Stimulated activated CD8-positive, alpha-beta memory T cell treated with anti-CD3 and anti-CD28 coated beads, Interleukin-2, amount 100 ng/mL, for 1 hour (primary cell): Measurements from ENCODE around the gene ZFAND3.

Source experiments
- DNase-seq, 2 donors: peaks; one replicate each; pipeline ENCODE4 v3.0.0-alpha.2; 2020; ENCODE audit warnings: low read depth in 2 of 2

ZFAND3 gene

DNA sequence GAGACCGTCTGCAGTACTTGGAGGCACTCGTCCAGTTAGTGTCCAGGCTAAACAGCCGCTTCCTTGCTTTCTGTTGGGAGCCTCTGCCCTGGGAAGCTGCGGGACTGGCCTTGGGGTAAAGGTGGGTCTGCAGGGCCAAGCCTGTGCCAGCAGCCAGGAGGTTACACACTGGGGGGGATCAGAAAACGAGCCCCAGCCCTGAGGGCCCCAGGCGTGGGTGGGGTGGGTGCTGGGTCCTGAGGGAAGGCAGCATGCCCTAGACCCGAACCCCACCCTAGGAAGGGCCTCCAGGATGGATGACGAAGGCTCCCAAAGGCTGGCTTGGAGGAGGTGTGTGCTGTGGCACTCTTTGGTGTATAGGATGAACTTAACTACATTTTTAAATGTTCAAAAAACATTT lies 335.2 kb downstream of the ZFAND3 start:
- DNase-seq = no peak

DNA sequence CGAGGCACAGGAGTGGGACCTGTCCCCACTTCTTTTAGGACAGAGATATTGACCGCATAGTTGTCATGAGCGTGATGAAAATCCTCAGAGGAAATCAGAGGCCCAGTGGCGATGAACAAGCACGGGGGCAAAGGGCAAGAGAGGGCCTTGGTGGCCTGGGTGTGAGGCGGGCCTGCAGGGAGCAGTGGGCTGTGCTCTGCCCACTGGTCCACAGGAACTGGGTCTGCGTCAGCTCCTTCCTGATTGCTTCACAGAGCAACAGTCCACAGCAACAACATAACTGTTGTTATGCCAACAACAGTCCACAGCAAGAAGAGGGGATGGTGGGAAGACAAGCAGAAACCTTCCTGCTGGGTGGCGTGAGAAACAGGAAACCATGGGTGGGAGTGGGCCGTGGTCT lies 335.6 kb downstream of the ZFAND3 start:
- no peak for DNase-seq

DNA sequence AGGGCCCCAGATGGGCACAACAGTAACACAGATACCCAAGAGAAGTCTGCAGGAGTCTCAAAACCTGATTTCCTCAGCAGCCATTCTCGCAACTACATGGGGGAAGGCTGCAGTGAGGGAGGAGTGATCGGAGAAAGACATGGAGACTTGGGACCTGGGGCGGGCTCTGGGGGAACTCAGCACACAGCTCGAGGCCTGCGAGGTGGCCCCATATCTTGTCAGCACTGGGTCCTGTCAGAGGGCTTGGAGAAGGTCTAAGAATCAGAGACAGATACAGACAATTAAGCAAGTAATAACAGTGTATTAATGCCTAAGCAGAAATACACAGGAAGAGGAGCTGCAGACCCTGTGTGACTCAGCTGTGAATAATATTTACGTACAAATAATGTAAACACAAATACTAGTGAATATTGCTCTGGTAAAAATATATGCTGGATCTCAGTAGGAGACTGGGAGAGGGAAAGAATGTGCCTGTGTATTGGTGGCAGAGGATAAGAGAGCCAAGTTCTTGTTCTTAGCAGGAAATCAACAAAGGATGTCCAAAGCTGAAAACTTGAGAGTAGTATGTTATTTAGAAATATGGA lies 336.2 kb downstream of the ZFAND3 start:
- DNase-seq = no peak

DNA sequence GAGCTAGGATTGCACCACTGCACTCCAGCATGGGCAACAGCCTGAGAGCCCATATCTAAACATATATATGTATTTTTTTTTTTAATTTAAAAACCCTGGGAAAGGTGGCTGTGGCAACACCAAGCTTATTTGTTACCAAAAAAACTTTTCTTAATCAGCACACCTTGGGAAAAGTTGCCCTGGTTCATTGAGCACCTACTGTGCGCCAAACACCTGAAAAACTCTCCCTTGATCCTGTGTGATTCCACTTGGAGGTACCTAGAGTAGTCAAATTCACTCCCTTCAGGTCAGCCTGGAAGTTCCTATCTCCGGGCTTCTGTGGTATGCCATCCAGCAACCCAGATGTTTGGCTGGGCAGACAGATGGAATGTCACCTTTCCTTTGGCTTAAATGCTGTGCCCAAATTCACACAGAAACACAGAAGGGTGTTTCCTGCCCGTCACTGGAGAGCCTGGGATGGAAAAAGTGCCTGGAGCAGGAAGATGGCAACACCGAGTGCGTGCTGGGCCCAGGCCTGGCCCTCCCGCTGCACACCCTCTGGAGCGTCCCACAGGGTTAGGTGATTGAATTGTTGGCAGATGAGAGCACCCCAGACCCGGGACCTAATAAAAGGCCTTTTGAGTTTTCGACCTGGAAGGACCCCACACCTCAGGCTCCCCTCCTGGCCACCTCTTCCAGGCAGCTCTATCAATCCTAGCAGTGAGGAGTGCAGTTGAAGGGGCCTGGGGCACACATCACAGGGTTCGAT lies 337.5 kb downstream of the ZFAND3 start:
- no peak for DNase-seq

DNA sequence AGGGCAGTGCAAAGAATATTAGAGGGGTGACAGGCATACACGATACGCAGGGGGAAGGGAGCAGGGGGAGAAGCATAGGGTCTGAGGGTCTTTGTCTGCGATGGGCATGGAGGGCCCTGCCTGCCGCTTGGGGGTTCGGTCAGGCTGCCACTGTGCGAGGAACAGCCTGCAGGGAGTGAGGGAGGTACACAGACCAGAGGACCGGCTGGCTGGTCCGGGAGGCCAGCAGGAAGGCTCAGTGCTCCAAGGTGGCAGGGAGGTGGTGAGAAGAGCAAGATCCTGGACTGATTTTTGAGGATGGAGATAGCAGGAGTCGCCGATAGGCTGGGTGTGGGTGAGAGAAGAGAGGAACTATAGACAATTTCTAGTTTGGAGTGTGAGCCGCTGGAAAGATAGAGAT lies 338.4 kb downstream of the ZFAND3 start:
- DNase-seq = no peak

DNA sequence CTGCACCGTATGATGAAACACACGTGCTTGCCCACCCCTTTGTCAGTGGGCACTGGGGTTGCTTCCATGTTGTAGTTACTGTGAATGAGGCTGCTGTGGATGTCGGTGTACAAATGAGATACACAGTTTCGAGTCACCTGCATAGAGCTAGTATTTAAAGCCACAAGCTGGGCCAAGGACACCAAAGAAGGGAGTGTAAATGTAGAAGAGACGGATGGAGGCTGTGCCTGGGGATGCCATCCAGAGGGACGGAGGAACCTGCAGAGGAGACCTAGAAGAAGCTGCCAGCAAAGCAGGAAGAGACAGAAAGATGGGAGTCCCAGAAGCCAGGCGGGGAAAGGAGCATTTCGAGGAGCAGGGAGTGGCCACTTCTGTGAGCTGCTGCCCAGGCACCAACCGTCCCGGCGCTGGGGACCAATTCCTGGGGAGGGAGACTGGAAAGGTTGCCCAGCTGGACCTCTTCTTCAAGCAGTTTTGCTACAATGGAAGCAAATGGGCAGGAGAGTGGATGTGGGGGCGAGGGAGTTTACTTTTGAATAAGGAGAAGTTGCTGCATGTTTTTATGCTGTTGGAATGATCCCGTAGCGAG lies 339.3 kb downstream of the ZFAND3 start:
- no peak for DNase-seq

DNA sequence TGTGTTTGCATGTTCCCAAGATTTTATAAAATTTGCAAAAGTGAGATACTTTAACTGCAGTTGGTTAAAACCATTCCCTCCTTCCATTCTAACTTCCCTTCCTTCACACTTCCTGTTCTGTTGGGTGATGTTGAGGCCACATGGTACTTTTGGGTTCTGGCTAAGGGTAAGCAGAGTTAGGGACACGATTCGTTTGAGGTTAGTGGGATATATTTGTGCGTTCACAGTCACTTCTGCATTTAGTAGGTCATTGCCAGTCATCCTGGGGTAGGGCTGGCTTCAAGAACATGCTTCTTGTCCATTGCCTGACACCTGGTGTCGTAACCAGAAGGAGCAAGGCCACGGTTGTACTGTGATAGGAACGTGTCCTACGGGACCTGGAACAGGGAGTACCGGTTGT lies 340.1 kb downstream of the ZFAND3 start:
- DNase-seq = no peak

DNA sequence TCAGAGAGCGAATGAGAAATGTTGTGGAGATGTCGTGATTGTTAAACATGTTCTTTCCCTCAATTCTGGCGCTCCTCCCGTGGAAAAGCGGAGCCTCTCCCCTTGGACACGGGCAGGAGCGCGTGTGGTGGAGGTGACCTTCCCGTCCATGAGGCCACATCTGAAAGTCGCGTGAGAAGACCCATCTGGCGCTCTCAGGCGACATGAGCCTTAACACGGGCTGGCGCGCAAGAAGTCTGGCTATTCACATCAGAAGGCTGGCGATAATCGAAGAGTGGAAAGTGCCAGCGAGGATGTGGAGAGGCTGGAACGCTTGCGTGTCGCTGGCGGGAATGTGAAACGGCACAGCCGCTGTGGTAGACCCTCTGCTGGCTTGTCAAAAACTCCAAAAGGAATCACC lies 341.3 kb downstream of the ZFAND3 start:
- DNase-seq = no peak

DNA sequence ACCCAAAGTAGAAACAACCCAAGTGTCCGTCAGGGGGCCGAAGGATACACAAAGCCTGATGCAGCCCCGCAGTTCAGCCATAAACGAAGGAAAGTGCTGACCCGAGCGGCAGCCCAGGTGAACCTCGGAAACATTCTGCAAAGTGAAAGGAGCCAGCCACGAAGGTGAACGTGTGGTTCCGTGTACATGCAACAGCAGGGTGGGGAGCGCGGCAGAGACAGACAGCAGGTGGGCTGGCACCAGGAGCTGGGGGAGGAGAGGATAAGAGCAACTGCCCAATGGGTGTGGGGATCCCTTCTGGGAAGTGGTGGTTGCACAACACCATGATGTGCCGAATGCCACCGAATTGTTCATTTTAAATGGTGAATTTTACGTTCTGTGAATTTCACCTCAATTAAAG lies 341.8 kb downstream of the ZFAND3 start:
- DNase-seq = no peak

DNA sequence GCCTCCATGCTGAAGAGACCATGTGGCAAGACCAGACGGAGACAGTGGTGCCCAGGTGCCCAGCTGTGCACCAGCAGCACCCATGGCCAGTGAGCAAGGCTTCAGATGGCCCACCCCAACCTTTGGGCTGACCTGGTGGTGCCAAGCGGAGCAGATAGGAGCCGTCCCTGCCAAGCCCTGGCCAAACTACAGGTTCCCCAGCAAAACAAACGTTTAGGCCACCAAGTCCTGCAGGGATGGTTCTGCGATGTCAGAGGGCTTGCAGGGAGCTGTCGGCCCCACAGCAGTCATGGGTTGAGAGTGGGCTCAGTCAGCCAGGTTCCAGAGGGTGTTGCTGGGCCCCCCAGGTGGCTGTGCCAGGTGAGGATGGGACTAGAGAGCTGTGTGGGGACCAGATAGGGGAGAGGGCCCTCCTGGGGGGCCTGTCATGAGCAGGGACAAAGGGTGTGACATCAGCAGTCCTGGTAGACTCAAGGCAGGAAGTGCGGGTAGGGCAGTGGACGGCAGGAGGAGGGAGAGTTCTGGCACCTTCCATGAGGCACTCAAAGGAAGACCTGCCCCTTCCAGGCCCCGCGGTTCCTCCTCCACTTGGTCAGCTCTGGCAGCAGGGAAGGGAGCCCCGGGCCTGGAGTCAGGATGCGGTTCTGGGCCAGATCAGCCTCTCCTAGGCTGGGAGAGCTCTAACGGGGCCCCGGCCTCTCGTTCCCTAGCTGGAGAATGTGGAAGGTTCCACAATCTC lies 342.4 kb downstream of the ZFAND3 start:
- no peak for DNase-seq

DNA sequence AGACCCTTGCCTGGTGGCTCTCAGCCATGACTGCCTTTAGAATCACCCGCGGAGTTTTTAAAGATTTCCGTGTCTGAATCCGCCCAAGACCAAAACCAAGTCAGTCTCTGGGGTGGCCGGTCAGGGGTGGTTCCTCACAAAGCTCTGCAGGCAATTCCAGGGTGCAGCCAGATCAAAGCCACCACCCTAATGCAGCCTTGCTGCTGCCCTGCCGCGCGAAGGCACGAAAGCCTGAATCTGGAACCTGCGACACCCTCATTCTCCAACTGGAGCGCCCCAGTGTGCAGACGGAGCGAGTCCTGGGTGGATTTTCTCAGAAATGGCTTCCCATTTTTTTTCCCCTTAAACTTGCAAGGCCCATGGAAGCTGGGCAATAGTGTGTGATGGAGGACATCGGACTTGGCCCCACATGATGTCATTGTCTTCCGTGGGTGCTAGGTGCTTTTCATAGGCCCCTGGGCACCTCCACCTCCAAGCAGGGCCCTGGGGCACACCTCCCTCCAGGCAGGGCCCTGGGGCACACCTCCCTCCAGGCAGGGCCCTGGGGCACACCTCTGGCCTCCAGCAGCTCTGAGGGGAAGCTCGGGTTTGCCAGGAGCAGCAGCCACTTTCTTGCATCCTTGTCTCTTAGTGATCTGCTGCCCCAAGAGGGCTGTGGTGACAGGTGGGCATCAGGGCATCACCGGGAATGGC lies 343.1 kb downstream of the ZFAND3 start:
- no peak for DNase-seq

DNA sequence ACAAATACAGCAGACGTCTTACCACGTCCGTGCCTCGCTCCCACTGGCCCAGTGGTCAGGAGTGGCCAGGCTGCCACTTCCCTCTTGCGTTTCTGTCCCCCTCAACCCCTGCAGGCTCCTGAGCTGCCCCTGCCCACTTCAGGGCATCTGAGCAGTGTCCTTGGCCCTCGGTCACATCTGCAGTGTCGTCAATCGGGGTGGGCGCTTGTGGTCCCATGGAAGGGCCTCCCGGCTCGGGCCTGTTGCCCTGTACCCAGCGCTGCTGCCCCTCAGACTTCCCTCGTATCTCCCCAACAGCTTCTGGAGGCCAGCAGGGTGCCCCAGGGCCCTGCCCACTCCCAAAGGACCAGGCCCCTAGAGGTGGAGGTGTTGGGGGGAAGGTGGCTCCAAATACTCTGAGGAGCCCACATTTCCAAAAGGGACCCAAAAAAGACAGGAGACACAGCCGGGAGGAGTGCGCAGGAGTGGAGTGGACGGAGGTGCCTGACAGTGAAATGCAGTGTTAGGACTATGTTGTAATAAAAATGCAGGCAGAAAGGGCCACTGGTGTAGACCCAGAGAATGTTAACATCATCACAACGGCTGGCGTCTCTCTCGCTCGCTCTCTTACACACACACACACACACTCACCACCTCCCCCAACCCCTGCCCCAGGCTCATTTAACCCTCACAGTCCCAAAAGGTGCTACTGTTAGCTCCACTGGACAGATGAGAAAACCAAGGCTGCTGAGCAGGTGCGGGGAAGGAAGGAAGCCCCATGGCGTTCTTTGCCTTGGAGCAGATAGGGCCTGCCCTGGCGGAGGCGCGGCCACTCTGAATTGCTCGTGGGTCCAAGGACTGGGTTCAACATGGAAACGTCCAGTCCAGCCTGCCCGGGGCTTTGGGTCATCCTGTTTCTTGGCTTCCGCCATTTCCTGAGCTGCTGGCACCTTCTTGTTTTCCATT lies 343.9 kb downstream of the ZFAND3 start:
- no peak for DNase-seq

DNA sequence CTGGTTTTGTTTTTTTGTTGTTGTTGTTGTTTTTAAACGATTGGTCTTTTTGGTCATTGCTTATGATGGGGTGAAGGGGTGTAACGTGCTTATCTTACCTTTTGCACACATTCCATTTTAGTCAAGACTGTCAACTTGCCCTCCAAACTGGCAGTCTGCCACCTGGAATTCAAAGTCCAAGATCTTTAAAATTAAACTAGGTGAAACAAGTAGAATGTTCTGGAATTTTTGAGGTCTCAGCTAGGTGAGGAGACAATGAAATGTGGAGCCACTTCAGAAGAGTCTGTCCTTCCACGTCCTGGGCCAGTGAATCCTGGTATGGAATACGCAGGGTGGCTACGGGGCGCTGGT lies 344.6 kb downstream of the ZFAND3 start:
- no peak for DNase-seq

DNA sequence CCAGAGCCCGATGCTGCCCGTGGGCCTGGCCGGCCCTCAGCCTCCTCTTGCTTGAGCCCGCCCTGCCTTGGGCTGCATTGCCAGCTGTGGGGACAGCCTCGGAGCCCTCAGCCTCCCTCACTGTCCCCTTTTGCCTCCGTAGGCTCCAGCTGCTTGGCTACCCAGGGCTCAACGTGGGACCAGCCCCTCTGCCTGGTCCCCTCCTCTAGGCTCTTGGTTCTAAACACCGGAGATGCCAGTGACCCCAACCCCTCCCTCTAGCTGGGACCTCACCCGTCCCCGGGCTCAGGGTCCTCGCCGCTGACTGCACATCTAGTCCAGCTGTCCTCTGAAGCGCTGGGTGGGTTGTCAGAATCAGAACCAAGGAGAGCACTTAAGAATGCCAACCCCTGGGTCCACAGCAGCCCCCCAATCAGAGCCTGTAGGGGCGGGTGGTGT lies 345.2 kb downstream of the ZFAND3 start:
- no peak for DNase-seq

DNA sequence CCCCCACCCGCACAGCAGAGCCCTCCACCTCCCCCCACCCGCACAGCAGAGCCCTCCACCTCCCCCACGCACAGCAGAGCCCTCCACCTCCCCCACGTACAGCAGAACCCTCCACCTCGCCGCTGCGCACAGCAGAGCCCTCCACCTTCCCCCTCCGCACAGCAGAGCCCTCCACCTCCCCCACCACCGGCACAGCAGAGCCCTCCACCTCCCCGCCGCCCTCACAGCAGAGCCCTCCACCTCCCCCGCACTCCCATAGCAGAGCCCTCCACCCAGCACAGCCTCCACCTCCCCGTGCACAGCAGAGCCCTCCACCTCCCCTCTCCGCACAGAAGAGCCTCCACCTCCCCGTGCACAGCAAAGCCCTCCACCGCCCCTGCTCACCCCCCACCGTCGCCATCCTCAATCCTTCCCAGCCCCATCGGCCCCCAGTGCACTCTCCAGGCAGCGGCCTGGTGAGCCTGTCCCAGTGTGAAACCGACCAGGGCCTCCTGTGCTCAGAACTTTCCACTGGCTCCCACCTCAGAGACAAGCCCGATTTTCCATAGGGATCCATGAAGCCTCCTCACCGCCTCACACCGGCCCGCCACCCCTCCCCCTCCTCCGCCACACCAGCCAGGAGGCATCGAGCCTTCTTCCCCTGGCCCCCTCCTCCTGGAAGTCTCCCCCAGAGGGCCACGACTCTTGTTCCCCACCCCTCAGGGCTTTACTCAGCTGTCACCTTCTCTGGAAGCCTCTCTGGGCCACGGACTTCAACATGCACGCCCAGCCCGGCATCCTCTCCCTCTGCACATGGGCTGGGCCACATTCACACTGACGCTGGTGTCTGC lies 347.1 kb downstream of the ZFAND3 start:
- DNase-seq = no peak

DNA sequence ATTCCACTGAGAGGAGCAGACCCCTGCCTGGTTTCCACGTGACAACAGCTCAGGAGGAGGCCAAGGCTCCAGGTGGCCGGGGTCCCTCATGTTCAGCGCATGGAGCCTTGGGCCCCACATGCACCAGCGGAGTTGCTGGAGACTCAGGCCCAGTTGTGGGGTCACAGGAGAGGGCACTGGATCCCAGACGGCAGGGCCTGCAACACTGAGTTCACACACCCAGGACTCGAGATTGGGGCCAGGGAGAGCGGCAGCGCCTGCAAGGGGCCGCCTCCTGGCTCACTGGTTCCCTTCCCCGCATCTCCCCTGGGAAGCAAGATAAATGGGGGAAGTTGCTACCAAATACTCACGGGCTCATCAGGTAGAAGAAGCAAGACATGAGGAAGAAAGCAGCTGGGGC lies 348.1 kb downstream of the ZFAND3 start:
- no peak for DNase-seq

DNA sequence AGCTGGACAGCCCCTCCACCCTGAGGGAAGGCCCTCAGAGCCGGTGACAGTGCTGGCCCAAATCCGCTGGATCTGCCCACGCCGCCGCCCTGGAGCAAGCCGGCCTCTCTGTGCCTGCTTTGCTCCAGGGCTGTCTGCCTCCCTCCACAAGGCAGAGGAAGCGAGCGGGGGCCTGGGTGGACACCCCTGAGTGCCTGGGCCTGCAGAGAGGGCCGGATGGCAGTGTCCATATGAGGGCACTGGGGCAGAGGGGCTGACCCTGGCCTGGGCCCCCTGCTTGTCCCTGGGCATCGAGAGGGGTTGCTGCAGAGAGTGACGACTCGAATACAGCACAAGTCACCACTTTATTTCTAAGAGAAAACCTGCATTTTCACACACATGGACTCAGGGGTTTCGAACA lies 348.6 kb downstream of the ZFAND3 start:
- no peak for DNase-seq

DNA sequence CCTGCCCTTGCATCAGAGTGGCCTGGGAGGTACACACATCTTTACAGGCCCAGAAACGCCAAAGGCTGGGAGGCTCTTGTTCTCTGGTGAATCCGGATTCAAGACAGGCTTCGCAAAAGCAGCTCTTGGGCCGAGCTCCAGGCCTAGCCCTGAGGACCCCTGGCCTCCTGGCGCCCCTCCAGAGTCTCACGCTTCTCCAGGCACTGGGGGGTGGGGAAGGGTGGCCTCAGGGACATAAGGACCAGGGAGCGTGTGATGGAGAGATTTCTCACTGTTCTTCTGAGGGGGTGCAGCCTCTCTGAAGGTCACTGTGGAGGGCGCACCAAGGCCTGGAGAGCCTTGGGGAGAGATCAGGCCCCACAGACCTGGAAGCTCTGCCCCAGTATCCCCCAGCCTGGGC lies 349.2 kb downstream of the ZFAND3 start:
- DNase-seq = no peak

DNA sequence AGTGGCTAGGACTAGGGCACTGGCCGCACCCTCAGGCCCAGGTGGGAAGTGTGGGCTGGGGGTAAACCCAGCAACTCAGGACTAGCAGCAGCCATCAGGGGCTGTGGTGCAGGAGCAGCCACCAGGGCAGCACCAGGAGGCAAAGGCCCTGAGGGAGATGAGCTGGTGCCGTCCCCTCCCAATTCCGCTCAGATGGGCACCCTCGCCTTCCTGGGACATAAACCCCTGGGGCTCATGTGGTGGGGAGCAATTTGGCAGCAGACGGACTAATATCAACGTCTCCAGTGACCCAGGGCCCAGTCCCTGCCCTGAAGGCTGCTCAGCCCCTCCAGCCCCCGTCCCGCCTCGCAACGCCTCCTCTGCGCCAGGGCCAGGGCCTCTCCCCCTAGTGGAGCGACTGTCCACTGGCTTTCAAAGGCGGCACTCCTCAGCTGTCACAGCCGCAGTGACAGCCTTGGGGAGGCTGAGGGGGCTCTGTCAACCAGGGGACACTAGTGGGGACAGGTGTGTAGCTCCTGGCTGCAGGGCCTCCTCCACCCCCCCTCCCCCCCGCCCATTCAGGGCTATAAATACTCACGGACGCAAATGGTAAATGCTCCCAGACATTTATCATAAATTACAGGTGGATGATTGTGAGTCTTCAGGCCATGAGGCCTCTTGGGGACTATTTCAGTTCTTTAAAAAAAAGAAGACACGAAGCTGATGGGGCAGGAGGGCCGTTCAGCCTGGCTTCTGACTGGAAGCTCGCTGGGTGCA lies 349.9 kb downstream of the ZFAND3 start:
- DNase-seq = no peak
